DND-41 (cell line): ENCODE results near the gene ZIC5.

Experiments
- EZH2 ChIP-seq: IDR thresholded peaks from 3 replicates; pipeline ENCODE4 v1.6.1; 2012; ENCODE audit warnings: borderline replicate concordance, low read depth, mild to moderate bottlenecking, moderate library complexity, low read length, inconsistent platforms; ENCODE audit not compliant: severe bottlenecking
- TF ChIP-seq, protein P1 (sequence below): IDR thresholded peaks from 2 replicates; pipeline ENCODE4 v1.5.1; 2012; ENCODE audit warnings: borderline replicate concordance, low read length, moderate library complexity, mild to moderate bottlenecking; ENCODE audit not compliant: poor library complexity, severe bottlenecking; ENCODE audit errors: extremely low read depth

- TF ChIP-seq, protein P1, sequence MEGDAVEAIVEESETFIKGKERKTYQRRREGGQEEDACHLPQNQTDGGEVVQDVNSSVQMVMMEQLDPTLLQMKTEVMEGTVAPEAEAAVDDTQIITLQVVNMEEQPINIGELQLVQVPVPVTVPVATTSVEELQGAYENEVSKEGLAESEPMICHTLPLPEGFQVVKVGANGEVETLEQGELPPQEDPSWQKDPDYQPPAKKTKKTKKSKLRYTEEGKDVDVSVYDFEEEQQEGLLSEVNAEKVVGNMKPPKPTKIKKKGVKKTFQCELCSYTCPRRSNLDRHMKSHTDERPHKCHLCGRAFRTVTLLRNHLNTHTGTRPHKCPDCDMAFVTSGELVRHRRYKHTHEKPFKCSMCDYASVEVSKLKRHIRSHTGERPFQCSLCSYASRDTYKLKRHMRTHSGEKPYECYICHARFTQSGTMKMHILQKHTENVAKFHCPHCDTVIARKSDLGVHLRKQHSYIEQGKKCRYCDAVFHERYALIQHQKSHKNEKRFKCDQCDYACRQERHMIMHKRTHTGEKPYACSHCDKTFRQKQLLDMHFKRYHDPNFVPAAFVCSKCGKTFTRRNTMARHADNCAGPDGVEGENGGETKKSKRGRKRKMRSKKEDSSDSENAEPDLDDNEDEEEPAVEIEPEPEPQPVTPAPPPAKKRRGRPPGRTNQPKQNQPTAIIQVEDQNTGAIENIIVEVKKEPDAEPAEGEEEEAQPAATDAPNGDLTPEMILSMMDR = no peak
- TF ChIP-seq EZH2 = peak; percentile 44
Observed at GRCh38 chr13:99993660-99994637, 22.4 kb upstream of the ZIC5 start.
